Activated naive CD8-positive, alpha-beta T cell treated with anti-CD3 and anti-CD28 coated beads, Interleukin-2, amount 50 U/mL, for 16 hours (primary cell): Measurements from ENCODE around the gene DENND10.
"Not testable (repeated sequence)": the region's sequence is repeated elsewhere in the genome, so short reads cannot be mapped to it uniquely, and the experiment has no call there.

Experiments used
- DNase-seq: peaks from one replicate; pipeline ENCODE4 v3.0.0-alpha.2; 2020; ENCODE audit warnings: low read depth, low spot score

DENND10 gene

GRCh38 chr10:119166564-119166963 is 62.7 kb downstream of the DENND10 start:
- DNase-seq = no peak

- DNase-seq = no peak
Observed at GRCh38 chr10:119167041-119167440, 63.1 kb downstream of the DENND10 start.

- DNase-seq = no peak
Observed at GRCh38 chr10:119174109-119174508, 70.2 kb downstream of the DENND10 start.

- DNase-seq = no peak
Observed at GRCh38 chr10:119176166-119176565, 72.3 kb downstream of the DENND10 start.

- peak; percentile 7 for DNase-seq
Observed at GRCh38 chr10:119177708-119178371, 73.9 kb downstream of the DENND10 start.

GRCh38 chr10:119178372-119179119 is 74.6 kb downstream of the DENND10 start, which contains the start of gene PRDX3:
TSS of gene PRDX3 (minus strand) at chr10:119178812. CDS start at chr10:119178790, 22 bp downstream.
- peak; percentile 92 for DNase-seq

- DNase-seq = not testable (repeated sequence)
Observed at GRCh38 chr10:119180850-119181400, 77.0 kb downstream of the DENND10 start.

- DNase-seq = no peak
Observed at GRCh38 chr10:119183664-119184412, 79.9 kb downstream of the DENND10 start.
